ENCODE data around the gene MESD. TPM values are rescaled to one million over a fixed set of nuclear protein-coding genes. Genes with fewer than 3 reads are reported as not detected.

Gene MESD
- total RNA-seq, 1 donor from 2014 or later, result 25.9 TPM

GRCh38 chr15:80948651-80949292 is 40.8 kb downstream of the MESD start:
- TF ChIP-seq CTCF (IDR thresholded peaks at IDR 0.05; ENCODE audit: insufficient read depth, low read length, poor library complexity, severe bottlenecking), result no peak
- no peak for DNase-seq (ENCODE audit: low read depth)
- Histone ChIP-seq H3K27me3 (ENCODE audit: control insufficient read depth, insufficient read depth, low read length) (no peaks in the 10 kb centered on the region), H3K4me3 (ENCODE audit: low read depth, low read length) (no peak overlapping the region), H3K36me3 (ENCODE audit: control insufficient read depth, insufficient read depth, low read length) (no peaks in the 10 kb centered on the region)

GRCh38 chr15:80946576-80946975 is 43.0 kb downstream of the MESD start:
- DNase-seq (ENCODE audit: low read depth), result no peak
- no peak overlapping the region for H3K4me3 ChIP-seq (ENCODE audit: low read depth, low read length)
- no peaks in the 10 kb centered on the region for H3K27me3 ChIP-seq (ENCODE audit: control insufficient read depth, insufficient read depth, low read length)
- H3K36me3 ChIP-seq (ENCODE audit: control insufficient read depth, insufficient read depth, low read length), result no peaks in the 10 kb centered on the region
- no peak for TF ChIP-seq CTCF (IDR thresholded peaks at IDR 0.05; ENCODE audit: insufficient read depth, low read length, poor library complexity, severe bottlenecking)

- no peak overlapping the region for H3K4me3 ChIP-seq (ENCODE audit: low read depth, low read length)
- DNase-seq (ENCODE audit: low read depth), result no peak
- TF ChIP-seq CTCF (IDR thresholded peaks at IDR 0.05; ENCODE audit: insufficient read depth, low read length, poor library complexity, severe bottlenecking), result no peak
- H3K27me3 ChIP-seq (ENCODE audit: control insufficient read depth, insufficient read depth, low read length), result no peaks in the 10 kb centered on the region
- H3K36me3 ChIP-seq (ENCODE audit: control insufficient read depth, insufficient read depth, low read length), result no peaks in the 10 kb centered on the region
Observed at GRCh38 chr15:80945605-80946004, 44.0 kb downstream of the MESD start.

- DNase-seq (ENCODE audit: low read depth), result no peak
- H3K27me3 ChIP-seq (ENCODE audit: control insufficient read depth, insufficient read depth, low read length), result no peaks in the 10 kb centered on the region
- no peak for TF ChIP-seq CTCF (IDR thresholded peaks at IDR 0.05; ENCODE audit: insufficient read depth, low read length, poor library complexity, severe bottlenecking)
- no peak overlapping the region for H3K4me3 ChIP-seq (ENCODE audit: low read depth, low read length)
- no peaks in the 10 kb centered on the region for H3K36me3 ChIP-seq (ENCODE audit: control insufficient read depth, insufficient read depth, low read length)
Observed at GRCh38 chr15:80944818-80945217, 44.8 kb downstream of the MESD start.

- TF ChIP-seq CTCF (IDR thresholded peaks at IDR 0.05; ENCODE audit: insufficient read depth, low read length, poor library complexity, severe bottlenecking), result no peak
- DNase-seq (ENCODE audit: low read depth), result no peak
- Histone ChIP-seq H3K36me3 (ENCODE audit: control insufficient read depth, insufficient read depth, low read length) (no peaks in the 10 kb centered on the region), H3K4me3 (ENCODE audit: low read depth, low read length) (no peak overlapping the region), H3K27me3 (ENCODE audit: control insufficient read depth, insufficient read depth, low read length) (no peaks in the 10 kb centered on the region)
Observed at GRCh38 chr15:80942746-80943565, 46.7 kb downstream of the MESD start.
